Measurements from ENCODE around the gene FIGNL2.

- TF ChIP-seq EZH2 (IDR thresholded peaks at IDR 0.05; ENCODE audit: insufficient read depth, poor library complexity, severe bottlenecking): no peak
- TF ChIP-seq EZH2phosphoT487 (IDR thresholded peaks at IDR 0.05; ENCODE audit: insufficient read depth, low read depth): no peak
These were observed 34.0 kb downstream of the FIGNL2 start for GRCh38 chr12:51814311-51815088.
